T-cell (primary cell): ENCODE measurements around the gene PIP5K1B. TPM values are rescaled to one million over a fixed set of nuclear protein-coding genes. Genes with fewer than 3 reads are reported as not detected.

Source experiments
- ATAC-seq, 4 experiments: fragments of 200-7000 bp in 3 of 4; fragments of 150-1000 bp in 1 of 4; cut with Tn5 transposase; replicated peaks in 1 of 4; 1 replicate in 3 of 4; 2 replicates in 1 of 4; pipeline ENCODE4 v1.10.0; 2021; ENCODE audit warnings: moderate library complexity in 3 of 4, mild to moderate bottlenecking in 2 of 4, moderate number of reproducible peaks in 1 of 4
- CTCF ChIA-PET, 2 donors: fragments of 300-600 bp; sonication (Branson Sonifier 250); formaldehyde crosslinking; loops; one replicate each; lab custom pipeline; 2022; ENCODE audit warnings: antibody characterized with exemption in 2 of 2; lab: Charles Lee
- POLR2A ChIA-PET, 2 donors: fragments of 300-600 bp; sonication (Branson Sonifier 250); formaldehyde crosslinking; loops; one replicate each; lab custom pipeline; 2022; ENCODE audit warnings: antibody characterized with exemption in 2 of 2; lab: Charles Lee
- DNase-seq, 35 experiments: peaks; one replicate each; pipeline versions ENCODE4 v3.0.0 to v3.0.0-alpha.2; 2013 to 2023
- H3K27ac ChIP-seq: one replicate; pipeline ENCODE4 v1.5.1; 2013; ENCODE audit warnings: low read length
- H3K27me3 ChIP-seq, 2 experiments: replicated peaks in 1 of 2; 1 replicate in 1 of 2; 2 replicates in 1 of 2; pipeline versions ENCODE4 v1.6.1 to v1.7.0; 2013; ENCODE audit warnings: low read length in 1 of 2, mixed read lengths in 1 of 2; ENCODE audit not compliant: control insufficient read depth in 2 of 2, insufficient read depth in 2 of 2; ENCODE audit errors: extremely low read depth in 1 of 2
- H3K36me3 ChIP-seq, 2 donors: 1 replicate in 1 of 2; 2 replicates in 1 of 2; pipeline versions ENCODE4 v1.6.1 to v1.7.0; 2013; ENCODE audit warnings: low read length in 1 of 2; ENCODE audit not compliant: control insufficient read depth in 2 of 2, insufficient read depth in 1 of 2; ENCODE audit errors: extremely low read depth in 1 of 2
- H3K4me1 ChIP-seq, 2 experiments: 1 replicate in 1 of 2; 2 replicates in 1 of 2; pipeline versions ENCODE4 v1.6.1 to v1.7.0; 2013; ENCODE audit warnings: low read length in 2 of 2, mixed read lengths in 1 of 2; ENCODE audit not compliant: insufficient read depth in 2 of 2, control insufficient read depth in 1 of 2; ENCODE audit errors: extremely low read depth in 1 of 2
- H3K4me3 ChIP-seq, 2 donors: 1 replicate in 1 of 2; 2 replicates in 1 of 2; pipeline versions ENCODE4 v1.5.1 to v1.7.0; 2013; ENCODE audit warnings: mild to moderate bottlenecking in 2 of 2, low read length in 1 of 2, moderate library complexity in 1 of 2; ENCODE audit not compliant: control insufficient read depth in 1 of 2; ENCODE audit errors: extremely low read depth in 1 of 2
- H3K9me3 ChIP-seq: 2 replicates; pipeline ENCODE4 v1.7.0; 2013
- H3K27ac Mint-ChIP-seq, 2 donors: one replicate each; pipeline ENCODE4 v1.8.0; 2020 to 2021; ENCODE audit warnings: mild to moderate bottlenecking in 2 of 2, mixed read lengths in 2 of 2
- H3K27me3 Mint-ChIP-seq, 2 donors: one replicate each; pipeline ENCODE4 v1.8.0; 2021 to 2022; ENCODE audit warnings: mixed read lengths in 2 of 2
- H3K36me3 Mint-ChIP-seq: one replicate; pipeline ENCODE4 v1.8.0; 2021; ENCODE audit warnings: mixed read lengths
- H3K4me1 Mint-ChIP-seq, 3 donors: one replicate each; pipeline ENCODE4 v1.8.0; 2020 to 2022; ENCODE audit warnings: mixed read lengths in 3 of 3, mild to moderate bottlenecking in 1 of 3
- H3K4me3 Mint-ChIP-seq, 3 donors: one replicate each; pipeline ENCODE4 v1.8.0; 2020 to 2022; ENCODE audit warnings: mild to moderate bottlenecking in 3 of 3, mixed read lengths in 3 of 3, moderate library complexity in 3 of 3
- H3K9me3 Mint-ChIP-seq, 3 donors: one replicate each; pipeline ENCODE4 v1.8.0; 2020 to 2022; ENCODE audit warnings: mixed read lengths in 3 of 3
- WGBS: methylation state at CpG from one replicate; pipeline ENCODE4 v1.1.5; 2013; ENCODE audit warnings: missing lambda C conversion rate; ENCODE audit not compliant: insufficient coverage; 5-methylcytosine and 5-hydroxymethylcytosine counted together
- total RNA-seq, 35 experiments: library from RNA in 6 of 35; stranded (reverse) in 6 of 35; fragments of 120-200 nt in 1 of 35; gene quantifications; one replicate each; pipeline versions ENCODE4 v1.2.1 to v1.2.4 and lab custom pipeline; 2013 to 2026

Gene PIP5K1B
- total RNA-seq, 5 donors from 2014 or later (not counting 1 experiment from before 2014, with no cell fraction given) = 0.29 to 1.8 (median 0.95) TPM

DNA sequence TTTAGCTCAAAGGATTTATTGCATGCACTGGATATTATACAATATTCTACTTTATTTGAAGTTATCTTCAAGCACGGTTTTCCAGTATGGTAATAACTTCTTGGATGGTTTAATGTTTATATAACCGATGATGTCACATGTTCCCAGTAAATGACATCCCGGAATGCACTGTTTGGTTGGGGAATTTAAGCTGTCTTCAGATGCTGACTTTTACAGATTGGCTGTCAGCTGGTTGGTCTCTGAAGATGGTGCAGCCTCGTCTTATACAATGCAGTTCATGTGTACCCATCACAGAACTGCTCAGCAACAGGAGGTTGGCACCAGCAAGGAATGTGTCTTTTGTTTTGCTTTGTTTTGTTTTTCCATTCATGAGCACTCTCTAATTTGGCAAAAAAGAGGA lies 165.0 kb downstream of the PIP5K1B start:
- peaks cover 0 to 3% of the 10 kb centered on the region in 2 donors for H3K27me3 Mint-ChIP-seq
- Histone ChIP-seq H3K36me3 (no peaks in the 10 kb centered on the region), H3K27ac (no peak overlapping the region), H3K4me3 (no peak overlapping the region), H3K4me1 (no peaks in the 10 kb centered on the region), H3K27me3 (peaks cover 0 to 5% of the 10 kb centered on the region in 2 experiments), H3K9me3 (no peaks in the 10 kb centered on the region)
- no peak overlapping the region for H3K27ac Mint-ChIP-seq
- CTCF ChIA-PET = no interaction called here
- no peaks in the 10 kb centered on the region for H3K9me3 Mint-ChIP-seq
- H3K36me3 Mint-ChIP-seq = no peaks in the 10 kb centered on the region
- H3K4me3 Mint-ChIP-seq = no peak overlapping the region
- DNase-seq (no peak), ATAC-seq (no peak)
- H3K4me1 Mint-ChIP-seq = no peaks in the 10 kb centered on the region
- WGBS = 87% methylated on average over 3 of the region's 4 CpGs
- POLR2A ChIA-PET = no interaction called here

DNA sequence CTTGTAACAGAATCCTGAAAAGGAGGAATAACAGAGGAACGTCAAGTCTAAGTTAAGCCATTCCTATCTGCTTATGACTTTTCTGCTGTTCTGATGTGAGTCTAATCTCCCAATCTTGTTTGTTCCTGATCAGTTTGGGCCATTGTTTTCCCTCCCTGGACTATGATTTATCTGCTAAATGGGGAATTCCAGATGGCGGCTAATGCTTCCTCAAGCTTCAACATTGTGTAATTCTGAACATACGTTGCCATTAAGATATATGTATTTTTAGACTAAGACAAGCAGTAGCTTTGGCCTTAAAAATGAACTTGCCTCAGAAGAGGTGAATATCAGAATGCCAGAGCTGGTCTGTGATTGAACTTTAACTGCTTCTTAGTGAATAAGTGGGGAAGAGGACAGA lies 166.2 kb downstream of the PIP5K1B start:
- Mint-ChIP-seq H3K27ac (no peak overlapping the region), H3K4me3 (no peak overlapping the region), H3K27me3 (no peaks in the 10 kb centered on the region), H3K9me3 (no peaks in the 10 kb centered on the region), H3K4me1 (no peaks in the 10 kb centered on the region), H3K36me3 (no peaks in the 10 kb centered on the region)
- no peak overlapping the region for H3K4me3 ChIP-seq
- peaks cover 0 to 2% of the 10 kb centered on the region in 2 experiments for H3K27me3 ChIP-seq
- no peak for ATAC-seq
- no peaks in the 10 kb centered on the region for H3K9me3 ChIP-seq
- DNase-seq = no peak
- 100% methylated on average over 1 of the region's 3 CpGs for WGBS
- no peaks in the 10 kb centered on the region for H3K36me3 ChIP-seq
- ChIA-PET CTCF (no interaction called here), POLR2A (no interaction called here)
- no peak overlapping the region for H3K27ac ChIP-seq
- H3K4me1 ChIP-seq = no peaks in the 10 kb centered on the region

GRCh38 chr9:68872026-68872501 lies 167.0 kb downstream of the PIP5K1B start:
- Histone ChIP-seq H3K27me3 (peaks cover 0 to 1% of the 10 kb centered on the region in 2 experiments), H3K4me3 (no peak overlapping the region), H3K27ac (no peak overlapping the region), H3K36me3 (no peaks in the 10 kb centered on the region), H3K9me3 (no peaks in the 10 kb centered on the region), H3K4me1 (no peaks in the 10 kb centered on the region)
- DNase-seq (no peak), ATAC-seq (no peak)
- H3K27ac Mint-ChIP-seq = no peak overlapping the region
- ChIA-PET POLR2A (interaction anchor here in 1 of 2 donors (0.7 kb wide), 1 partner anchor 23 kb away, joined by 3 read pairs; no protein-coding TSS in a partner anchor), CTCF (no interaction called here)
- H3K36me3 Mint-ChIP-seq = no peaks in the 10 kb centered on the region
- no peak overlapping the region for H3K4me3 Mint-ChIP-seq
- no peaks in the 10 kb centered on the region for H3K27me3 Mint-ChIP-seq
- 90% methylated on average over 2 of the region's 8 CpGs for WGBS
- no peaks in the 10 kb centered on the region for H3K9me3 Mint-ChIP-seq
- H3K4me1 Mint-ChIP-seq = no peaks in the 10 kb centered on the region

DNA sequence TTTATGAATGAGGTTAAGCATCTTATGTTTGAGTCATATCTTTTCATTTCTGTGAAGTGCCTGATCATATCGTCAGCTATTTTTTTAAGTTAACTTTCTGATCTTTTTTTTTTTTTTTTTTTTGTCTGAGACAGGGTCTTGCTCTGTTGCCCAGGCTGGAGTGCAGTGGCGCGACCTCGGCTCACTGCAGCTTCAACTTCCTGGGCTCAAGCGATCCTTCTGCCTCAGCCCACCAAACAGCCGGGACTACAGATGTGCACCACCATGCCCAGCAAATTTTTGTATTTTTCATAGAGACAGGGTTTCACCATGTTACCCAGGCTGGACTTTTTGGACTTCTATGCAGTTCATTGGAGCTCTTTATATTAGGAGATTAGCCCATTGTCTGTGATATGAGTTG lies 168.1 kb downstream of the PIP5K1B start:
- 93% methylated on average over 6 of the region's 6 CpGs for WGBS
- ChIA-PET POLR2A (interaction anchor here (0.6 kb wide), 2 partner anchors 18 to 92 kb away, joined by 3 to 5 read pairs; no protein-coding TSS in a partner anchor), CTCF (interaction anchor here in 1 of 2 donors (0.7 kb wide), 1 partner anchor 290 kb away, joined by 5 read pairs; no protein-coding TSS in a partner anchor)
- Histone ChIP-seq H3K4me3 (no peak overlapping the region), H3K27me3 (no peaks in the 10 kb centered on the region), H3K9me3 (no peaks in the 10 kb centered on the region), H3K36me3 (no peaks in the 10 kb centered on the region), H3K27ac (no peak overlapping the region), H3K4me1 (no peaks in the 10 kb centered on the region)
- DNase-seq = no peak
- Mint-ChIP-seq H3K4me1 (no peaks in the 10 kb centered on the region), H3K36me3 (no peaks in the 10 kb centered on the region), H3K27me3 (no peaks in the 10 kb centered on the region), H3K4me3 (no peak overlapping the region), H3K9me3 (no peaks in the 10 kb centered on the region), H3K27ac (no peak overlapping the region)
- no peak for ATAC-seq

GRCh38 chr9:68876273-68876672 lies 171.2 kb downstream of the PIP5K1B start:
- ATAC-seq (no peak), DNase-seq (no peak)
- Mint-ChIP-seq H3K9me3 (no peaks in the 10 kb centered on the region), H3K36me3 (no peaks in the 10 kb centered on the region), H3K27ac (no peak overlapping the region), H3K4me1 (no peaks in the 10 kb centered on the region), H3K4me3 (no peak overlapping the region), H3K27me3 (peaks cover 6% of the 10 kb centered on the region in 2 donors)
- Histone ChIP-seq H3K4me3 (no peak overlapping the region), H3K4me1 (no peaks in the 10 kb centered on the region), H3K27ac (no peak overlapping the region), H3K9me3 (no peaks in the 10 kb centered on the region), H3K36me3 (no peaks in the 10 kb centered on the region), H3K27me3 (peaks cover 0 to 2% of the 10 kb centered on the region in 2 experiments)
- CTCF ChIA-PET = no interaction called here
- 94% methylated on average over 3 of the region's 5 CpGs for WGBS
- POLR2A ChIA-PET = no interaction called here

DNA sequence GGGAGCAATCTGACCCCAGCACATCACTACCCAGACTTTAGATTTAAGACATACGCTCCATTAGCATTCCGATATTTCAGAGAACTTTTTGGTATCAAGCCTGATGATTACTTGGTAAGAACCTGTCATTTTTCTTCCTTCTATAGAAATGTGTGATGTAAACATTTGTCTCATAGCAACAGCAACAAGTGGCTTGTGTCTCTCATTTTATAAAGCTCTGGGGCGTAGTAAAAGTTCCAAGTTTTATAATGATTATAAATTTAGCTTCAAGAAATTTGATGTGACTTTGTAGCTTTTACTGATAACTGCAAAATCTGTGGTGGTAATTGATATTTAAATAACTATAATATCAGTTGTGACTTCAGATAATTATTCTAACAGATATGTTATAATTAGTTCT lies 171.6 kb downstream of the PIP5K1B start:
- H3K4me1 Mint-ChIP-seq = no peaks in the 10 kb centered on the region

DNA sequence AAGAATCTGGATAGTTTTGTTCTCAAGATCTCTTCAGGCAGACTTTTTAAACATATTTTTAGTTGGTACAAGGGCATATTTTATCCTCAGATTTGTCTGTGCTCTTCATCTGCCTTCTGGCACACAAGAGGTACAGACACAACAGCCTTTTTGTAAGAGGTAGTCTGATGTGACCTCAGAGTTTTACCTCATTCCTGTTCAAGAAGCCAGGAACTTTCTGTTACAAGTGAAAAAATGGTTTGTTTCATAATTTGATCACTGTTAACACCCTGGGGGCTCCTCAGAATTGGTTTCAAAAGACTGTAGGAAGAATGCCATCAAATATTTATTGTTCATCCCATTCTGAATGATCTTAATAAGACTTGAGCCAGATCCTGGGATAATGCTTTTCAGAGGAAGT lies 172.2 kb downstream of the PIP5K1B start:
- Histone ChIP-seq H3K9me3 (no peaks in the 10 kb centered on the region), H3K27ac (no peak overlapping the region), H3K36me3 (no peaks in the 10 kb centered on the region), H3K27me3 (peaks cover 0 to 2% of the 10 kb centered on the region in 2 experiments), H3K4me1 (no peaks in the 10 kb centered on the region), H3K4me3 (no peak overlapping the region)
- Mint-ChIP-seq H3K27me3 (peaks cover 6% of the 10 kb centered on the region in 2 donors), H3K27ac (no peak overlapping the region), H3K36me3 (no peaks in the 10 kb centered on the region), H3K4me1 (no peaks in the 10 kb centered on the region), H3K9me3 (no peaks in the 10 kb centered on the region), H3K4me3 (no peak overlapping the region)
- ChIA-PET POLR2A (no interaction called here), CTCF (no interaction called here)
- DNase-seq (no peak), ATAC-seq (no peak)

More for the DNA sequence above, 171.6 kb downstream of the PIP5K1B start:
- no peaks in the 10 kb centered on the region for H3K4me1 ChIP-seq
- H3K4me3 ChIP-seq = no peak overlapping the region
- ChIA-PET CTCF (no interaction called here), POLR2A (no interaction called here)
- Mint-ChIP-seq H3K27ac (no peak overlapping the region), H3K36me3 (no peaks in the 10 kb centered on the region), H3K27me3 (peaks cover 6% of the 10 kb centered on the region in 2 donors), H3K4me3 (no peak overlapping the region), H3K9me3 (no peaks in the 10 kb centered on the region)
- ATAC-seq (no peak), DNase-seq (no peak)
- H3K27ac ChIP-seq = no peak overlapping the region
- peaks cover 0 to 2% of the 10 kb centered on the region in 2 experiments for H3K27me3 ChIP-seq
- WGBS = no CpG with 5 or more reads among the region's 3 CpGs
- H3K9me3 ChIP-seq = no peaks in the 10 kb centered on the region
- no peaks in the 10 kb centered on the region for H3K36me3 ChIP-seq
